IMR-90 (cell line): ENCODE measurements around the gene RASGRF2. TPM values are rescaled to one million over a fixed set of nuclear protein-coding genes. Genes with fewer than 3 reads are reported as not detected.
A peak's percentile ranks its signal among the peaks of the same experiment; 100 is the strongest.

ENCODE experiments used
- ATAC-seq: fragments of 200-7000 bp; cut with Tn5 transposase; 2 replicates; pipeline ENCODE4 v1.9.1; 2020; ENCODE audit warnings: low read depth, mild to moderate bottlenecking, moderate library complexity
- BruUV-seq: library from RNA; stranded (reverse); fragments of 400-500 nt; replicated peaks from 2 replicates; lab custom pipeline; 2021; lab: Mats Ljungman, UMichigan
- CTCF ChIA-PET: fragments of 300-600 bp; formaldehyde crosslinking; extraction: SDS; loops from one replicate; lab custom pipeline; 2021; ENCODE audit warnings: antibody characterized with exemption; lab: Yijun Ruan, JAX
- POLR2A ChIA-PET: fragments of 300-600 bp; sonication (Branson Sonifier 250); formaldehyde crosslinking; loops from one replicate; lab custom pipeline; 2022; ENCODE audit warnings: antibody characterized with exemption; ENCODE audit not compliant: unreplicated experiment; lab: Charles Lee
- DNase-seq: peaks from one replicate; pipeline ENCODE4 v3.0.0; 2013
- H2AFZ ChIP-seq: replicated peaks from 2 replicates; pipeline ENCODE3; 2013; ENCODE audit warnings: low read length, mild to moderate bottlenecking; ENCODE audit not compliant: poor library complexity
- H2AK5ac ChIP-seq: 2 replicates; pipeline ENCODE4 v1.6.1; 2013; ENCODE audit warnings: low read depth, low read length, inconsistent platforms
- H2AK9ac ChIP-seq: replicated peaks from 2 replicates; pipeline ENCODE3; 2013; ENCODE audit warnings: mild to moderate bottlenecking, low read depth, low read length, moderate library complexity; ENCODE audit not compliant: poor library complexity
- H2BK120ac ChIP-seq: 2 replicates; pipeline ENCODE4 v1.6.1; 2013; ENCODE audit warnings: low read depth, low read length, inconsistent platforms
- H2BK15ac ChIP-seq: 3 replicates; pipeline ENCODE4 v1.6.1; 2013; ENCODE audit warnings: low read depth, low read length, inconsistent platforms
- H2BK20ac ChIP-seq: 2 replicates; pipeline ENCODE4 v1.6.1; 2013; ENCODE audit warnings: low read depth, mild to moderate bottlenecking, inconsistent platforms, low read length, moderate library complexity
- H2BK5ac ChIP-seq: 2 replicates; pipeline ENCODE4 v1.6.1; 2013; ENCODE audit warnings: mild to moderate bottlenecking, low read depth, low read length, inconsistent platforms; ENCODE audit not compliant: poor library complexity, severe bottlenecking
- H3K14ac ChIP-seq: replicated peaks from 2 replicates; pipeline ENCODE4 v1.6.1; 2013; ENCODE audit warnings: low read depth, low read length, inconsistent platforms
- H3K18ac ChIP-seq: 2 replicates; pipeline ENCODE4 v1.6.1; 2013; ENCODE audit warnings: low read depth, low read length, control low read depth
- H3K23ac ChIP-seq: 2 replicates; pipeline ENCODE4 v1.6.1; 2013; ENCODE audit warnings: low read depth, low read length, inconsistent platforms
- H3K27ac ChIP-seq: 2 replicates; pipeline ENCODE4 v1.5.1; 2013; ENCODE audit warnings: mild to moderate bottlenecking, control low read depth, low read length; ENCODE audit not compliant: insufficient read depth
- H3K27me3 ChIP-seq: 2 replicates; pipeline ENCODE4 v1.6.1; 2013; ENCODE audit warnings: low read length; ENCODE audit not compliant: control insufficient read depth, insufficient read depth
- H3K36me3 ChIP-seq: 2 replicates; pipeline ENCODE4 v1.6.1; 2013; ENCODE audit warnings: low read length, mixed read lengths; ENCODE audit not compliant: control insufficient read depth, insufficient read depth
- H3K4ac ChIP-seq: 2 replicates; pipeline ENCODE4 v1.6.1; 2013; ENCODE audit warnings: low read depth, low read length, inconsistent platforms
- H3K4me1 ChIP-seq: 2 replicates; pipeline ENCODE4 v1.6.1; 2013; ENCODE audit warnings: low read length, mixed read lengths; ENCODE audit not compliant: control insufficient read depth, insufficient read depth
- H3K4me2 ChIP-seq: 2 replicates; pipeline ENCODE4 v1.6.1; 2013; ENCODE audit warnings: low read depth, mild to moderate bottlenecking, control low read depth, low read length, moderate library complexity
- H3K4me3 ChIP-seq: 2 replicates; pipeline ENCODE4 v1.5.1; 2013; ENCODE audit warnings: low read depth, mild to moderate bottlenecking, control low read depth, low read length, moderate library complexity; ENCODE audit not compliant: insufficient read depth
- H3K56ac ChIP-seq: 2 replicates; pipeline ENCODE4 v1.6.1; 2013; ENCODE audit warnings: low read length, inconsistent platforms; ENCODE audit not compliant: insufficient read depth; ENCODE audit errors: extremely low read depth
- H3K79me1 ChIP-seq, 2 experiments: 2 replicates each; pipeline ENCODE4 v1.6.1; 2013; ENCODE audit warnings: low read length in 2 of 2, inconsistent platforms in 1 of 2, low read depth in 1 of 2
- H3K9ac ChIP-seq: 2 replicates; pipeline ENCODE4 v1.6.1; 2013; ENCODE audit warnings: low read depth, low read length, control low read depth
- H3K9me1 ChIP-seq: 2 replicates; pipeline ENCODE4 v1.6.1; 2013; ENCODE audit warnings: low read length, inconsistent platforms; ENCODE audit not compliant: insufficient read depth
- H3K9me3 ChIP-seq: 2 replicates; pipeline ENCODE4 v1.6.1; 2013; ENCODE audit warnings: low read length; ENCODE audit not compliant: control insufficient read depth, insufficient read depth
- H4K20me1 ChIP-seq: 2 replicates; pipeline ENCODE4 v1.6.1; 2013; ENCODE audit warnings: low read length, inconsistent platforms; ENCODE audit not compliant: insufficient read depth
- H4K5ac ChIP-seq: 2 replicates; pipeline ENCODE4 v1.6.1; 2013; ENCODE audit warnings: mild to moderate bottlenecking, low read depth, low read length, control low read depth
- H4K8ac ChIP-seq, 2 experiments: 2 replicates each; pipeline ENCODE4 v1.6.1; 2013; ENCODE audit warnings: low read depth in 2 of 2, low read length in 2 of 2, control low read depth in 1 of 2, inconsistent platforms in 1 of 2
- H4K91ac ChIP-seq: 2 replicates; pipeline ENCODE4 v1.6.1; 2013; ENCODE audit warnings: low read depth, low read length, inconsistent platforms; ENCODE audit not compliant: insufficient read depth
- FOS ChIP-seq: fragments of 150-350 bp; IDR thresholded peaks from 2 replicates; pipeline ENCODE4 v1.6.1; 2016; ENCODE audit warnings: low read depth, low read length
- MAFK ChIP-seq: IDR thresholded peaks from 2 replicates; pipeline ENCODE4 v1.6.1; 2012; ENCODE audit warnings: low read depth, low read length, improper control_type of control experiment
- RCOR1 ChIP-seq: IDR thresholded peaks from 2 replicates; pipeline ENCODE4 v1.6.1; 2012; ENCODE audit warnings: mild to moderate bottlenecking, low read length, improper control_type of control experiment; ENCODE audit not compliant: insufficient replicate concordance
- RFX5 ChIP-seq: IDR thresholded peaks from 2 replicates; pipeline ENCODE4 v1.8.0; 2012; ENCODE audit warnings: low read depth, mild to moderate bottlenecking, low read length, moderate library complexity
- WGBS, 2 experiments: methylation state at CpG; one replicate each; pipeline versions ENCODE4 v1.1.5 to v1.1.7; 2013; ENCODE audit warnings: missing lambda C conversion rate in 2 of 2; ENCODE audit not compliant: insufficient read length in 1 of 2; ENCODE audit errors: extremely low coverage in 2 of 2; 5-methylcytosine and 5-hydroxymethylcytosine counted together
- dilution Hi-C: fragments of 300-500 bp; cut with HindIII; formaldehyde crosslinking; loops from one replicate; pipeline ENCODE4 v1.14.3; 2018; ENCODE audit warnings: low sequenced_read_pairs; ENCODE audit not compliant: unreplicated experiment
- in situ Hi-C: fragments of 300-500 bp; cut with MboI; formaldehyde crosslinking; loops from 3 replicates; pipeline ENCODE4 v1.14.3; 2019; ENCODE audit warnings: low sequenced_read_pairs, inconsistent platforms, mixed read lengths
- intact Hi-C: fragments of 100-400 bp; cut with micrococcal nuclease; formaldehyde crosslinking; loops from 2 replicates; pipeline ENCODE4 v1.10.0; 2022
- polyA plus RNA-seq, 3 experiments: library from polyadenylated mRNA; depleted of rRNA; stranded (reverse); fragments of >200 nt; gene quantifications; 2 replicates each; pipeline ENCODE4 v1.2.3, GENCODE V29; 2012; ENCODE audit warnings: low replicate concordance in 1 of 3
- total RNA-seq: library from RNA; depleted of rRNA; stranded (reverse); fragments of >200 nt; gene quantifications from 2 replicates; pipeline ENCODE4 v1.2.3, GENCODE V29; 2012

The RASGRF2 gene
- total and polyA plus RNA-seq, 2 of the 4 experiments (the other 2 are of a cell fraction): 2.9 to 5.0 TPM

GRCh38 chr5:81066102-81066501 lies 105.9 kb downstream of the RASGRF2 start:
- Histone ChIP-seq H3K56ac (no peak overlapping the region), H3K9me3 (0 out of 2 replicates have a peak, but pooled peaks cover 3% of the 10 kb centered on the region), H3K36me3 (no peaks in the 10 kb centered on the region; the same call in 1 of the 2 replicates), H3K4me2 (no peak overlapping the region), H3K4me1 (peaks cover 5% of the 10 kb centered on the region), H2BK20ac (no peak overlapping the region; the same call in 1 of the 2 replicates), H3K4me3 (no peak overlapping the region), H3K79me1 (peaks cover 7 to 68% of the 10 kb centered on the region in 2 experiments; a peak in 2 of 4 replicates), H3K4ac (no peak overlapping the region), H4K91ac (no peak overlapping the region), H2BK15ac (no peak overlapping the region), H3K27me3 (no peaks in the 10 kb centered on the region), H3K18ac (no peak overlapping the region), H3K27ac (no peak overlapping the region), H3K14ac (0 out of 2 replicates have a peak overlapping the region, but pooled peaks have one; percentile 47), H2BK5ac (no peak overlapping the region), H3K9me1 (peaks cover 16% of the 10 kb centered on the region), H2AFZ (no peak overlapping the region), H4K20me1 (no peaks in the 10 kb centered on the region; the same call in 1 of the 2 replicates), H3K9ac (no peak overlapping the region), H3K23ac (no peak overlapping the region), H2AK9ac (no peak overlapping the region), H2AK5ac (no peak overlapping the region), H4K5ac (no peak overlapping the region), H2BK120ac (no peak overlapping the region), H4K8ac (no peak overlapping the region)
- TF ChIP-seq FOS: no peak
- peak; percentile 69 for TF ChIP-seq MAFK
- no peak for TF ChIP-seq RCOR1
- no peak for TF ChIP-seq RFX5
- ChIA-PET CTCF (interaction anchor here (0.6 kb wide), 1 partner anchor 32 kb away, joined by 3 read pairs; no protein-coding TSS in a partner anchor), POLR2A (no interaction called here)
- DNase-seq: no peak
- intact Hi-C loops: loop anchor here (5.0 kb wide), 1 partner anchor 104 kb away; the partner anchor contains the start of gene RASGRF2
- dilution Hi-C loops: no loop called here
- no CpG with 5 or more reads among the region's 4 CpGs for WGBS, 2 experiments
- no TSS peak for BruUV-seq
- no peak for ATAC-seq
- in situ Hi-C loops: no loop called here
